ENCODE measurements around the gene GABRG3.
A peak's percentile ranks its signal among the peaks of the same experiment; 100 is the strongest.

GABRG3 gene

GRCh38 chr15:26970712-26971210 is at the start of gene GABRG3:
Gene GABRG3 (plus strand): TSS chr15:26971181.
- in situ Hi-C loops (cut with HindIII; ENCODE audit: low pct_ligation_motif_present, low pct_unique_long_range_greater_than_20kb, low sequenced_read_pairs) = no loop called here
- no peak for DNase-seq

DNA sequence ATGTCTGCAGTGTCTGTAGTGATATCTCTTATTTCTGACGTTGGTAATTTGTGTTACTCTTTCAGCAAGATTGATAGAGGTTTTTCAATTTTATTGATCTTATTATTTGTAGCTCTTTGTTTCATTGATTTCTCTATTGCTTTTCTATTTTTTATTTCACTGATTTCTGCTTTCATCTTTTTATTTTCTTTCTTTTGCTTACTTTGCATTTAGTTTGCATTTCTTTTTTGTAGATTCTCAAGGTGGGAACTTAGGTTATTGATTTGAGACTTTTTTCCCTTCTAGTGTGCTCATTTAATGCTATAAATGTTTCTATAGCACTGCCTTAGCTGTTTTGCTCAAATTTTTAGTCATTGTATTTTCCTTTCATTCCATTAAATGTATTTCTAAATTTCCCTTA is 49.5 kb upstream of the GABRG3 start:
- in situ Hi-C loops (cut with HindIII; ENCODE audit: low pct_ligation_motif_present, low pct_unique_long_range_greater_than_20kb, low sequenced_read_pairs) = no loop called here
- no peak for DNase-seq

- no peak for DNase-seq
- in situ Hi-C loops (cut with HindIII; ENCODE audit: low pct_ligation_motif_present, low pct_unique_long_range_greater_than_20kb, low sequenced_read_pairs) = no loop called here
Measured at GRCh38 chr15:26926081-26926480, 44.9 kb upstream of the GABRG3 start.

- in situ Hi-C loops (cut with HindIII; ENCODE audit: low pct_ligation_motif_present, low pct_unique_long_range_greater_than_20kb, low sequenced_read_pairs) = no loop called here
- no peak for DNase-seq
Measured at GRCh38 chr15:26928051-26928450, 42.9 kb upstream of the GABRG3 start.

- in situ Hi-C loops (cut with HindIII; ENCODE audit: low pct_ligation_motif_present, low pct_unique_long_range_greater_than_20kb, low sequenced_read_pairs) = no loop called here
- DNase-seq = no peak
Measured at GRCh38 chr15:26929588-26929987, 41.4 kb upstream of the GABRG3 start.

DNA sequence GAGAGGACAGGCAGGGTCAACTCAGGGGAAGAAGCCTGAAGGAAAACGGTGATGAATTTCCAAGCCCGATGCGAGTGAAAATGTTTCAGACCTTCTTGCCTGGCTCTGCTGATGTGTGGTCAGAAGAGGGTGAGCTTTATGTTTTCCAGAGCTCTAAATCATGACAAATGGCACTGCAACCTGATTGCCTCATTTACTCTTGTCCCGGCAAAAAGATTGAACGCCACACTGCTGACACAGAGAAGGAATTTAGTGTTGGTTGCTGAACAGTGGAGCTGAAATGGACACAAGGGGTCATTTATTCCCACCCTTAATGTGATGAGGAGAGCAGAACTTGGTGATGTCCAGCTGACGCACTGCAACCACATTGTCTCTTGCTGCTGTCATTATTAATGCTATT is 36.1 kb upstream of the GABRG3 start:
- in situ Hi-C loops (cut with HindIII; ENCODE audit: low pct_ligation_motif_present, low pct_unique_long_range_greater_than_20kb, low sequenced_read_pairs) = no loop called here
- no peak for DNase-seq

- in situ Hi-C loops (cut with HindIII; ENCODE audit: low pct_ligation_motif_present, low pct_unique_long_range_greater_than_20kb, low sequenced_read_pairs) = no loop called here
- no peak for DNase-seq
Measured at GRCh38 chr15:26935322-26935721, 35.7 kb upstream of the GABRG3 start.

DNA sequence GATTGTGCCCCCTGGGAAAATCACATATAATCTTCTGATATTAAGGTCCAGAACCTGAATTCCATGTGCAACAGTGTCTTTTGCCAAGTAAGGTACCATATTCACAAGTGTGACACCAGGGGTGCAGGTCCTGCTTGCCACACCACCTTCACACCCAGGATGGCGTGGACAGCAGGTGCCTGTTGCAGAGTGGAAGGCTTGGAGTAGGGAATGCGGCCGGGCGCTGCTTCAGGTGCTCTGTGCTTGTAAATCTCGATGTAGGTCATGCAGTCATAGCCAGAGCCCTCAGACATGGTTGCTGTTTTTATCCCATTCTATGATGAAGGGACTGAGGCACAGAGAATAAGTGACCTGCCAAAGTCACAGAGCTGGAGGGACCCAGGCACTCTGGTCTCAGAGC is 34.5 kb upstream of the GABRG3 start:
- in situ Hi-C loops (cut with HindIII; ENCODE audit: low pct_ligation_motif_present, low pct_unique_long_range_greater_than_20kb, low sequenced_read_pairs) = no loop called here
- DNase-seq = no peak

DNA sequence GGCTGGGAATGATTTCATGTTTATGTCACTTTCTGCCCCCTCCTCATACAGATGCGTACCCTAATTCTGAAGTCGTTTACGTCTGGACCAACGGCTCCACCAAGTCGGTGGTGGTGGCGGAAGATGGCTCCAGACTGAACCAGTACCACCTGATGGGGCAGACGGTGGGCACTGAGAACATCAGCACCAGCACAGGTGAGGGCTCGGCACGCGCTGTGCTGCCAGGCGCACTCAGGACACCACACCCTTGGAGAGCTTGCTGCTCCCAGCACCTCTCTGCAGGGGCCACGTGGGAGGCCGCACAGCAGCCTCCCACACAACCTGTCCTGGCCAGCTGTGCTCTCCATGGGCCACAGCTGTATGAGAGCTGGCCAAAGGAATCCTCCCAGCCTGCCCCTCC is 33.8 kb upstream of the GABRG3 start:
- DNase-seq = no peak
- in situ Hi-C loops (cut with HindIII; ENCODE audit: low pct_ligation_motif_present, low pct_unique_long_range_greater_than_20kb, low sequenced_read_pairs) = no loop called here

DNA sequence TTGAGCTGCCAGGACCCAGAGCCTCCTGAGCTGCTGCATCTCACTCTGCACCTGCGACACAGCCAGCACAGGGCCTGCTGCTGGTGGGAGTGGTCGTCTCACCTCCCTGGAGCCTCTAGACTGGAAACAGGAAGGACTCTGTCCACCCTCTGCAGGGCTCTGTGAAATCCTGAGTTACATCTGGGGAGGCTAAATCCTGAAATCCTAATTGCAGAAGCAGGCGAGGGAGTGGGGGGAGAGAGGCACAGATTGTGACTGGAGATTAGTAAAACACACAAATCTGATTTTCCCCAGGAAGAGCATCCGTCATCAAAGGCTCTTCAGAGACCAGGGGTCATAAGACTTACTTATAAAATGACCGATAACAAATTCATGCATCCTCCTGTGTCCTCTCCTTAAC is 31.6 kb upstream of the GABRG3 start:
- in situ Hi-C loops (cut with HindIII; ENCODE audit: low pct_ligation_motif_present, low pct_unique_long_range_greater_than_20kb, low sequenced_read_pairs) = no loop called here
- DNase-seq = no peak

GRCh38 chr15:26941489-26941888 is 29.5 kb upstream of the GABRG3 start:
- DNase-seq = no peak
- in situ Hi-C loops (cut with HindIII; ENCODE audit: low pct_ligation_motif_present, low pct_unique_long_range_greater_than_20kb, low sequenced_read_pairs) = no loop called here

DNA sequence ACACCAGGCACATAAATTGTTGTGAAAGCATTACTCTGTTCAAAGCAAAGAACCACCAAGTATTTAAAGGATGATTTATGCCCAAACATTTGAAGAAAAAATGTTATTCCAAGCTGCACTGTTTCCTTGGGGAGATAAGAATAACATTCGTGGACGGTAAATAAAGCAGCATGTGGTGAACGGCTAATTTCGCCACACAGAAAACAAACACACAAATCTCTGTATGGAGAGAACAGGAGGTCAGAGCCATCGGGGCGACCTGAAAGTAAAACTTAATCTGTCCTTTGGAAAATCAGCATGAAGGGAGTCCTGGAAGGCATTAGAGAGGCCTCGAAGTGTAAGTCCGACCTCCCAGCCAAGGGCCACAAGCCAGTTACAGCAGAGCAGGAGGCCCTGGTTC is 27.1 kb upstream of the GABRG3 start:
- in situ Hi-C loops (cut with HindIII; ENCODE audit: low pct_ligation_motif_present, low pct_unique_long_range_greater_than_20kb, low sequenced_read_pairs) = no loop called here
- DNase-seq = no peak

DNA sequence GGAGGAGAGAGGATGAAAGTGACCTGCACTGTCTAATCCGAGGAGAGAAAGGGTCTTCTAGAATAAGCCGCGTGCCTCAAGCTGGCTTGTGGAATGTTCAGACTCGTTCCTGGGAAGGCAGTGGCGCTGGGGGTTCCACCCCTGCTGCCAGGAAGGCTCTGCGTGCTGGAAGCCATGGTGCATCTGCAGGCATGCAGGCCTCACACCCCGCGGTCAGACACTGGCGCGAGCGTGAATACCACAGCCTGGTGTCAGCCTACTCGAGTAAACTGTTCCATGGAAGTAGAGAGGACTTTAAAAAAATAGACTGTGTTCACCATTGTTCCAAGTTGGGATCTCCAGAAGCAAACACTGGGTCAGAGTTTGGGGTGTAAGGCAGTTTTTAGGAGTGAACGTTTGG is 25.9 kb upstream of the GABRG3 start:
- in situ Hi-C loops (cut with HindIII; ENCODE audit: low pct_ligation_motif_present, low pct_unique_long_range_greater_than_20kb, low sequenced_read_pairs) = no loop called here
- no peak for DNase-seq

GRCh38 chr15:26950001-26950400 is 21.0 kb upstream of the GABRG3 start:
- in situ Hi-C loops (cut with HindIII; ENCODE audit: low pct_ligation_motif_present, low pct_unique_long_range_greater_than_20kb, low sequenced_read_pairs) = no loop called here
- no peak for DNase-seq

- in situ Hi-C loops (cut with HindIII; ENCODE audit: low pct_ligation_motif_present, low pct_unique_long_range_greater_than_20kb, low sequenced_read_pairs) = no loop called here
- no peak for DNase-seq
Measured at GRCh38 chr15:26954403-26954802, 16.6 kb upstream of the GABRG3 start.

DNA sequence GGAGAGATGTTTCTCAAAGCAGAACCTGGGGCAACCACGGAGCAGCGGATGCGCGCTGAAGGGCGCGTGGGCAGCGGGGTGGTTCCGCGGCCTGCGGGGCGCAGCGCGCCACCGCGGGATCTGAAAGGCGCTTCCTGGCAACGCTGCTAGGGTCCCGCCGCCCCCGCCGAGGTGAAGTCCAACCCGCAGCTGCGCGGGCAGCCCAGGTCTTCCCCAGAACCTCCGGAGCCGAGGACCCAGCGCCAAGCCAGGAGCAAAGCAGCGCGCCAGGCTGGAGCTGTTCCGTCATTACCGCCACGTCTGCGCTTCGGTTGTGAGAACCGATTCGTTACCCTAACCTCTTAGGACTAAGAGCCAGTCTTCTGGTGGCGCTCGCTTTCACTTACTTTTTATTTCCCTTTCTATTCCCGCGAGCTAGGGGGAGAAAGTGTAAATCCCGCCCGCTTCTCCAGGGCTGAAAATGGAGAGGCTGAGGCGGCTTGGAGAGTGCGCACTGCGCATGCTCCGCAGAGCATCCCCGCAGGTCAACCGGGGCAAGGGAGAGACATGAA is 3.2 kb upstream of the GABRG3 start:
- no peak for DNase-seq
- in situ Hi-C loops (cut with HindIII; ENCODE audit: low pct_ligation_motif_present, low pct_unique_long_range_greater_than_20kb, low sequenced_read_pairs) = no loop called here

DNA sequence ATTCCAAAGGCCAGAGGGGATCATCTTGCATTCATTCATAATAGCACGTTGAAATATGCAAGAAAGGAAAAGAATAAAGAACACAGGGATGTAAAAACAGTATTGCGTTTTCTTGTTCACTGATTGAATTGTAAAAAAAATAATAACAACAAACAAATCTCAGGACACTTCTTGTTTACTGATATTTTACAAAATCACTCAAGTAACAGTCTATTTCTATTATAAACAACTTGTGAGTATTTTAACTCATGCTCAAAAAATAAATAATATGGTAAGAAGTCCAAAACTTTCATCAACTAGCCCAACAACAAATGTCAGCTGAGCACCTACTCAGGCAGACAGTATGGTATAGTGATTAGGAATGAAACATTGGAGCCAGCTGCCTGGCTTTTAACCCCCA is 2.2 kb upstream of the GABRG3 start:
- DNase-seq = no peak
- in situ Hi-C loops (cut with HindIII; ENCODE audit: low pct_ligation_motif_present, low pct_unique_long_range_greater_than_20kb, low sequenced_read_pairs) = no loop called here

GRCh38 chr15:26971271-26972018 is 464 bp downstream of the GABRG3 start:
- in situ Hi-C loops (cut with HindIII; ENCODE audit: low pct_ligation_motif_present, low pct_unique_long_range_greater_than_20kb, low sequenced_read_pairs) = no loop called here
- no peak for DNase-seq

DNA sequence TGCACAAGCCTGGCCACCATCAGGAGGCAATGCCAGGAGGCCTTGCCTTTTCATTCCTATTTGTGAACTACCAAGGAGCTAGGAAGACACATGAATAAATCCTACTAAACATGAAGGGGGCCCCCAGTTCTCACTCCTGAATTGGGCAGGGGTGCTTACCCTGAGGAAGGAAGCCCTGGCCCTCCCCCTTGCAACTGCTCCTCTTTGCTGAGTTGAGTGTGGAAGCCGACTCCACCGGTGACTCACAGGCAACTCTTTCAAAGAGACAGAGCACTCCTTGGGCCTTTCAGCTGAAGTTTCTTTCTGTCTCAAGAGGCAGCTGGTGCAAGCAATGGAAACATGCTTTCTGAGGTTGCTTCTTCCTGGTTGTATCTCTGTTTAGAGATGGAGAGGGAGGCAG is 1.7 kb downstream of the GABRG3 start:
- in situ Hi-C loops (cut with HindIII; ENCODE audit: low pct_ligation_motif_present, low pct_unique_long_range_greater_than_20kb, low sequenced_read_pairs) = no loop called here
- DNase-seq = no peak

- peak; percentile 41 for DNase-seq
- in situ Hi-C loops (cut with HindIII; ENCODE audit: low pct_ligation_motif_present, low pct_unique_long_range_greater_than_20kb, low sequenced_read_pairs) = no loop called here
Measured at GRCh38 chr15:26974120-26974780, 3.3 kb downstream of the GABRG3 start.
